GM21526 (cell line): ENCODE data around the gene TSC22D3.
A peak's percentile ranks its signal among the peaks of the same experiment; 100 is the strongest.
"Not testable (repeated sequence)": the region's sequence is repeated elsewhere in the genome, so short reads cannot be mapped to it uniquely, and the experiment has no call there.

Source experiments
- ATAC-seq: cut with Tn5 transposase; IDR thresholded peaks from one replicate; pipeline ENCODE4 v1.9.1; 2021; ENCODE audit warnings: moderate library complexity; ENCODE audit not compliant: unreplicated experiment, low FRiP score

The TSC22D3 gene

DNA sequence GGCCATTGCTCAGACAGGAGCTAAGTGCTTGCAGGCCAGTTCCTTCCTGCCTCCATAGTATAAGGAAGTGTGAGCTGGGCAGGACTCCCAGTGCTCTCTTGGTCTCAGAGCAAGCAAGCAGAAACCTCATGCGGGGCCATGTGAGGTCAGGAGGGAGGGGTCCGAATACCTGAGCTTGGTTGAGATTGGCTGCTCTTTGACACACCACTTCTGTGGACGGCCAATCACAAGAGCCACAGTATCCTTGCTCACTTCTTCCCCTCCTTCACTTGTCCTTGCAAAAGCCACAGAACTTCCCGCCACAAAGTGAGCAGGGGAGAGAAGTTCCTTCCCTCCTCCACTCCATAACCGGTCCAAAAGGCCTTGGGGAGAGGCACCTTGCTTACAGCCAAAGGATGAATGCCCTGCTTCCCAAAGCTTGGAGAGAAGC lies 90.6 kb downstream of the TSC22D3 start:
- ATAC-seq = peak; percentile 91

DNA sequence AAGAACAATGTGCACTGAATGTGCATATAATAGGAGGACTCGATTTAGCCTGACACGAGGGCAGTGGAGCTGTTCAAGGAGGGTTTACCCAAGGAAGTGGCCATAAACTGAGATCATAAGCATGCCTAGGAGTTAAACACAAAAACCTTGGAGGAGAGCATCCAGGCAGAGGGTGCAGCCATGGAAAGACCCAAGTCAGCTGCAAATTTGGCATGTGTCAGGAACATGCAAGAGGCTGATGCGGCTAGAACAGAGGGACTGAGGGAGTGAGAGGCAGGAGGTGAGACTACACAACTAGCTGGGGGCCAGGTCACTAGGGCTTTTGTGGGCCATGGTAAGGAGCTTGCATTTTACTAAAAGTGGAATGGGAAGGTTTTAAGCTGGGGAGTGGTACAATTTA lies 91.7 kb downstream of the TSC22D3 start:
- ATAC-seq = no peak

DNA sequence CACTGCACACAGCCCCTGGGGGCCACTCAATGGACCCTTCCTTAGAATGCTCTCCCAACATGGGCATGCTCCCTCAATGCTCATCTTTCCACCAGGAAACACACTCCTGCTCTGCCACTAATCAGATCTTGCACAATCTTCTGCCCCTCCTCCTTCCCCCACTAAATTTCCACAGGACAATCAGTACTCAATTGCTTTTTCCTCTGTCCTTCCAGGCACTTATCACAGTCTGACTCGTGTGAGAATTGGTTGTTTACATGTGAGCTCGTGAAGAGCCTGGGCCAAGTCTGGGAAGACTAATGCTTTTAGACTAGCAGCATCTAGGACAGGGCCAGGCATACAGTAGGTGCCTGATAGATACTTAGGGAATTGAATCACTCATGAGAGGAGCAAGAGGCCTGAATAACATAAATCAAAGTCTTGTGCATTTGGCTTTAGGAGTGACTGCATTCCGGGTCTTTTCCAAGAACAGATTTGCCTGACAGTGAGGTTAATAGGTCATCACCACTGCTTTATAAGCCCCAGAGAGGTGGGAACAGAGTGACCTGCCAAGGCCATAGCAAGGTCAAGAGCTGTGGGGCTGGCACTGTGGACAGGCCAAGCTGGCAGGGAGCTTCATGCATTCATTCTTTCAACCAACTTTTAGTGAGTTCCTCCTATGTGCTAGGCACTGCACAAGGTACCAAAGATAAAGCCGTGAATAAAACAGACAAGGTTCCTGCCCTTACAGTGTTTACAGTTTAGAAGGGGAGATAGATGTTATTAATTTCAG lies 92.3 kb downstream of the TSC22D3 start:
- ATAC-seq = no peak

DNA sequence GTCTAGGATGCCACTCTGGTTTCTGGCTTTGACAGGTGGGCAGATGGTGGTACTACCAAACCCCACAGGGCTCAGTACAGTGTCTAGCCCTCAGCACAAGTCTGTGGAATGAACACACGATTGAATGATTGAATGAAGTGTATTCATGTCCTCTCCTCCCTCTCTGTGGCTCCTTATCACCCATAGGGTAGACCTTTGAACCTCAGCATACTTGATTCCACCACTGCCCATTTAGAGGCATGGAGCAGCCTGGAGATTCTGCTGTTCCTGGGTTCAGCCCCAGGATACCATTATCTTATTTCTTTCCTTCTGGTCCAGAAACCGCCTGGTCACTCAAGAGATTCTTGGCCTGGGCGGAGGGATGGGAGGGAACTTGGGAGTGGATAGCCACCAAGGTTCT lies 93.3 kb downstream of the TSC22D3 start:
- no peak for ATAC-seq

DNA sequence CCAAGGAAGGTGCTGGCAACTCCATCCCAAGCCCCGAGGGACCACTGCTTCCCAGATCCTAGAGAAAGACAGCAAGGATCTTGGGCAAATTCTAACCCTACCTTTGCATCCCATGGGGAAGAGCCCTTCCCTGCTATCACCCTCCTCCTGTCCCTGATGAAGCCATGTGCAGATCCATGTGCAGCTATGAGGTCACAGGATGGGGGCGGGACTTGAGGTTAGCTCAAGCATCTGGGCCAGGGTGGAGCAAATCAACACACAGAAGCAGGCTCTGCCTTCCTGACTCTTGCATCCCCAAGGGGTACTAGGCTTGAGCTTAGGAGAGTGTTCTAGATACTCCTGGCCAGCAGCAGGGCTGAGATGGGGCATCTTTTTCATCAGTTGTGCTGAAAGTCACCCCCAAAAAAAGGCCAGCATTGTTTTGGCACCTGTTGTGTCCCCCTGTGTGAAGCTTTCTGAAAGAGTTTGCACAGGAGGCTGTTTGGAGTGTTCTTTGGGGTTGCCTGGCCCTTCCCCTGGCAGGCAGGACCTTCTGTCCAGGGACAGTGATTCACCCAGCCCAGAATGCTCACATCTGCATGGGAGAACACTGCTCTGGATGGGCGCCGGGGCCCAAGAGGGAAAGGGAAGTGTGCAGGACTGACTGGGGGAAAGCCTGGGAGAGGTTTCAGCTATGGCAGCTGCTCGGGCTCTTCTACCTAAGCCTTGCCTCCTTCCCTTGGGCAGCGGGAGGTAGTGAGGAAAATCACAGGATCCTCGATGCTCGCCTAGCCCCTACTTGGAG lies 96.4 kb downstream of the TSC22D3 start:
- ATAC-seq = peak; percentile 37

DNA sequence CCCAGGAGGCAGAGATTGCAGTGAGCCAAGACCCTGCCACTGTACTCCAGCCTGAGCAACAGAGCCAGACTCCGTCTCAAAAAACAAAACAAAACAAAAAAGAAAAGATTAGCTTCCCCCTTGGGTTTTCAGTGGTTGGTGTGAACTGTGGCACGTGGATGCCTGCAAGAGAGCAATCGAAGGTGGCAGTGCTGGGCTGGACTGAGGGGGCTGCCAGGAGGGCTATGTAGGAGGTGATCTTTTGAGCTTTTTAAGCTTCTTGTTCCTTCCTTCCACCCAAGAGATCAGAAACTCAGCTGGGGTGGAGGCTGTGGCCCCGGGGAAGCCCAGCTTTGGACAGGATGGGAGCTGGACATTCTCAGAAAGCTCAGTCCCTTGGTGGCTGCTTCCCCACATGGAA lies 97.7 kb downstream of the TSC22D3 start:
- ATAC-seq = no peak

DNA sequence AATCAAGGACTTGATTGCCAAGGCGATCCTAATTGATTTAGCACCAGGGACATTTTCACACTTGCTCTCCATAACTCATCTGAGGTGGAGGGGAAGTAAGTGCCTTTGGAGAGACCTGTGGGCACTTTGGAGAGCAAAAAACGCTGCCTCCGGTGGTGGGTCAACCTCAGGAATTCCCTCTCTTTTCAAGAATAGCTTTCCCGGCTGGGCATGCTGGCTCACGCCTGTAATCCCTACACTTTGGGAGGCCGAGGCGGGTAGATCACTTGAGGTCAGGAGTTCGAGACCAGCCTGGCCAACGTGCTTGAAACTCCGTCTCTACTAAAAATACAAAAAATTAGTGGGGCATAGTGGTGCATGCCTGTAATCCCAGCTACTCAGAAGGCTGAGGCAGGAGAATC lies 98.1 kb downstream of the TSC22D3 start:
- ATAC-seq = no peak

DNA sequence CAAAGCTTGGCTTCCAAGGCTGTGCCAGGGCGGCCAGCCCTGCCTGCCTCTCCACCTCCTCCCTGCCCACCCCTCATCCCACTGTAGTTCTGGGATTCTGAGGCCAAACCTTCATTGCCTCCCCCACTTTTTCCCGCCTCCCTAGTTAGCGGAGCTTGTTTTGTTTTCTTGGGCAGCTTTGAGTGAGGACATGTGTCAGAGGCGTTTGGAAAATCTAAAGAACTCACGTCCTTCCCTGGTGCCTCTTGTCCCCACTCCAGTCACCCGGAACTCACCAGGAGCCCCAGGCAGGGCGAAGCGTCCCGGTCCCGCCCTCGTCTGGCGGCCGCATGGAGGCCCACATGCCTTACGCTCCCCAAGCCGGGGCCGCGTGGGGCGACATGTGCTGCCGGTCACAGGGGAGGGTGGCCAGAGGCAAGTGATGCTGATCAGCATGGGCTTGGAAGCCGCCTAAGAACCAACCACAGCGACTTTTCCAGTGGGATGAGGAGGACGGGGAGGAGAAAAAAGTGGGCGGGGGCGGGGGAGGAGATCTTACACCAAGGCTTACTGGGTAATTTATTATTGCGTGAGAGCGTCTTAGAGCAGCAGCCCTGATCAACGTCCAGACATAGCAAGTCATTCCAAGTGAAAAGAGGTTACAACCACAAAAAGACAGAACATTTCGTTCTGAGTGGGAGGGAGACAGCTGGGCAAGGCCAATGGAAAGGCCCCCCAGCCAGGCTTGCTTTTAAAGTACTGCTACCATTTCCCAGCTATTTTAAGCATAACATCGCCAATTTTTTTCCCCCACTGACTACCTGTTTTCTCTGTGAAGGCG lies 98.8 kb downstream of the TSC22D3 start:
- ATAC-seq = peak; percentile 26

DNA sequence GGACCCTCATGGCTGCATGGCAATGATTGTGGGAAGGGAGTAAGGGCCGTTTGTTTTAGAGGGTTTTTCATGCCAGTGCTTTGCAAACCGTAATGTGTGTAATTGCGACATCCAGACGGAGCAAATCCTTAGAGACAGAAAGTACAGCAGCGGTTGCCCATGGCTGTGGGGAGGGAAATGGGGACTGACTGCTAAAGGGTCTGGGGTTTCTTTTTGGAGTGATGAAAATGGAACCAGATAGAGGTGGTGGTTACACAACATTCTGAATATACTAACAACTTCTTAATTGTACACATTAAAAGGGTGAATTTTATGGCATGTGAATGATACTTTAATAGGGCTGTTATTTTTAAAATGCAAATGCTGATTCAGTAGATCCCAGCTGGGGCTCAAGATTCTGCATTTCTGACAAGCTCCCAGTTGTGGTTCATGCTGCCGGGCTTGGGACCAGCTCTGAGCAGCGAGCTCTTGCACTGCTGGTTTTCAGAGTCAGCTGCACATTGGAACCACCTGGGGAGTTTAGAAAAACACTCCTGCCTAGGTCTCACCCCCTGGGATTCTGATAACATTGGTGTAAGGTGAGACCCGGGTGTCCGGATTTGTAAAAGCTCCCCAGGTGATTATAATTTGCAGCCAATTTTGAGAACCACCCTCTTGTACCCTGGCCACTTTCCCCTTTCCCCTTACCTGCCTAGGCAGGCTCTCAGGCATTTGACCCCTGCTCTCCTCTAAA lies 99.6 kb downstream of the TSC22D3 start:
- ATAC-seq = no peak

DNA sequence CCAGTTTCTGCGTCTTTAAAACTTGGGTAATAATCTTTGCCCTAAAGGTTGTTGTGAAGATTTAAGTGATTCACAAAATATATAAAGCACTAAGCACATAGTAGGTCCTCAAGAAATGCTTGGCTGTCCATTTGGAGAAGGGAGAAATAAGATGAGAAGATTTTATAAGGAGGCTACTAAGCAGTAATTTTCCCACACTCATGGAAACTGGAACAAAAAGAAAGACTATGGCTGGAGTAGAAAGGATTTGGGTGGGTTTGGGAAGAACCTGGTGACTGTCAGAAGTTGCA lies 100.3 kb downstream of the TSC22D3 start:
- ATAC-seq = no peak

DNA sequence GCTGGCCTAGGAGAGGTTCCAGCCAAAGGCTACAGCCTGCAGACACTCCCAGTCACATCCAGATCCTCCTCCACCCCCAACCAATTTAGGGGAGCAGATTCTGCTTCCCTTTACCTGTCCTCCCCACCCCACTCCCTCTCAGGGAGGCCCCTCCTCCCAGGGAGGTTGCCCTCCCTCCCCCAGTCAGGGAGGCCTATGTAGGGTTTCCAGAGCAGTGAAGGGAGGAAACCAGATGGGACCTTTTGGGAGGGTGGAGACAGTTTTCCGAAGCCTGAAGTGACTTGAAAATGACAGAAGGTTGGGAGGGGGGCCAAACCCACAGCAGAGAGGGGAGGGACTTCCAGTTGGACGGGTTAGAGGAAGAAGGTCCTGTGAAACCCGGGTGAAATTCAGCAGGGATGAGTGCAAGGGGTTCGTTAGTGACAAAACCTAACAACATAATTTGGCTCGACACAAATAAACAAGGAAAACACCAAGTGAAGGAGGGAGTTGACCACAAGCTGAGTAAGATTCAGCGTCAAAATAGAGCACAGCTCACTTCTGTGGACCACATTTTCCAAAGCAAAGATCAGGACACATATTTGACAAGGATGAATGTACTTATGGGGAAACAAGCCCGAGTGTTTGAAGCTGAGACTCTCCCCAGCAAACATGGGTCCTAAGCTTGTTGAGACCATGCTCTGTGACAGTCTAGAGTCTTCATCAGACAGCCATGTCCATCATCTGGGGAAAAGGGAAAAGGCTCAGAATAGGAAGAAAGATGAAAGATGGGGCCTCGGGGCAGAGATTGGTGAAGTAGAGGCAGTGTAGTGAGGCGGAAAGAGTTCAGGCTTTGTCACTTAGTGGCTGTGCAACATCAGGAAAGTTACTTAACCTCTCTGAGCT lies 100.9 kb downstream of the TSC22D3 start:
- peak; percentile 6 for ATAC-seq

DNA sequence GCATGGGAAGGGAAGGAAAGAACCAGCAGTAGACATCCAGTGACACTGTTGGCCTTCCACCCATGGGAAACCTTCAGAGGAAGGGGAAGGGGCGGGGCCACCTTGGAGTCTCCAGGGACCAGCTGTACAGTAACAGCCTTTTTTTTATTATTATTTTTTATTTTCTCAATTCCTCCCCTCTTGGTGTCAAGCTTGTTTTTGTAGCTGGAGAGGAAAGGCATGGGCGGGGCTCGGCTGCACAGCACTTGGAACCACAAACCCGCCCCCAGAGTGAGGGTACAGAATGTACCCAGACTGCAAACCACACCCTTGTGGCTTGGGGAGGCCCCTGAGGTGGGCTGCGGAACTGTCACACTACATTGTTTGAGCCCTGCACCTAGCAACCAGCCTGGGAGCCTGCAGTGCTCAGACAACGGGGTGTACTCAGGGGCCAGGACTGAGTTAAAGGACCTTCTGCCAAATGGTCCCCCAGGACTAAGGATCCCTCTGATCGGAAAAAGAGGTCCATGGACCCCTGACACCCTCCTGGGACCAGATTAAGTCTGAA lies 101.6 kb downstream of the TSC22D3 start:
- ATAC-seq = peak; percentile 90

DNA sequence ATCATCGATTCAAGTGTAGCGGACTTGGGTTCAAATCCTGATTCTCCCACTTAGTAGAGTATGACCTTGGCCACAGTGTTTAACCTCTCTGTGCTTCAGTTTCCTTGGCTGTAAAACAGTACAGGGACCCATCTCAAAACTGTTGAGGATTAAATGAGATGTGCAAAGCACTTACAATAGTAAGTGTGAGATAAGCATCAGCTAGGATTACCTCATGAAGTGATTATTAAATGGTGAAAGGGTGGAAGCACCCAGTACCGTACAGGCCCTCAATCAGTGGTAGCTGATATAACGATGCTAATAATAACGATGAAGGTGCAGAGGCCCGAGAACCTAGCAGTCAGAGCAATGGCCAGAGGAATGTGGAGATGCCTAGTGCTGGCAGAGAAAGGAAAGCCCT lies 102.2 kb downstream of the TSC22D3 start:
- peak; percentile 4 for ATAC-seq

DNA sequence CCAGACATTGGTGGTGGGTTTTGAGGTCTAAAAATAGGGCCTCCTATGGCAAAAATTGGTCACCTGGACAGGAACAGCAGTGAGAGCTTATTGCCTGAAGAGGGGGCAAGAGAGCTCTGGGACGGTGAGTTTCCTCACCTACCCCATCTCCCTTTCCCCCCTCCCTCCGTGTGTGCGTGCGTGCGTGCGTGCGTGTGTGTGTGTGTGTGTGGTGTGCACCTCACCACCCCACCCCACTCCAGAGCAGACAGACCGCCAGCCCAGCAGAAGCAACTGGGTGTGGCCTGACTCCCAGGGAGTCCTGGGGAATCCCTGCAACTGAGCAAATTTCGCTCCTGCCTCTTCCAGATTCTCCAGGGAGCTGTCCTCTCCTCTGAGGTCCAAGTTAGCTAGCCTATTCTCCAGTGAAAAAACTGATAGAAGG lies 102.6 kb downstream of the TSC22D3 start:
- no peak for ATAC-seq

DNA sequence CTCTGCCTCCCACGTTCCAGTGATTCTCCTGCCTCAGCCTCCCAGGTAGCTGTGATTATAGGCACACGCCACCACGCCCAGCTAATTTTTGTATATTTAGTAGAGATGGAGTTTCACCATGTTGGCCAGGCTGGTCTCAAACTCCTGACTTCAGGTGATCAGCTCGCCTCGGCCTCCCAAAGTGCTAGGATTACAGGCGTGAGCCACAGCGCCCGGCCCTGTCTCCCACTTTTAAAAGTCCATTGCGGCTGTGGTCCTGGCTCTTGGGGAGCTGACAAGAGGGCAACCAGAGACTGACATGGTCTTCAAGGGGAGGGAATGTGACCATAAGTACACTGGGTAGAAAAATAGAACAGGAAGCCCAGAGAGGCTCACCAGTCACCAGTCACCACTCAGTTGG lies 104.3 kb downstream of the TSC22D3 start:
- ATAC-seq = not testable (repeated sequence)

DNA sequence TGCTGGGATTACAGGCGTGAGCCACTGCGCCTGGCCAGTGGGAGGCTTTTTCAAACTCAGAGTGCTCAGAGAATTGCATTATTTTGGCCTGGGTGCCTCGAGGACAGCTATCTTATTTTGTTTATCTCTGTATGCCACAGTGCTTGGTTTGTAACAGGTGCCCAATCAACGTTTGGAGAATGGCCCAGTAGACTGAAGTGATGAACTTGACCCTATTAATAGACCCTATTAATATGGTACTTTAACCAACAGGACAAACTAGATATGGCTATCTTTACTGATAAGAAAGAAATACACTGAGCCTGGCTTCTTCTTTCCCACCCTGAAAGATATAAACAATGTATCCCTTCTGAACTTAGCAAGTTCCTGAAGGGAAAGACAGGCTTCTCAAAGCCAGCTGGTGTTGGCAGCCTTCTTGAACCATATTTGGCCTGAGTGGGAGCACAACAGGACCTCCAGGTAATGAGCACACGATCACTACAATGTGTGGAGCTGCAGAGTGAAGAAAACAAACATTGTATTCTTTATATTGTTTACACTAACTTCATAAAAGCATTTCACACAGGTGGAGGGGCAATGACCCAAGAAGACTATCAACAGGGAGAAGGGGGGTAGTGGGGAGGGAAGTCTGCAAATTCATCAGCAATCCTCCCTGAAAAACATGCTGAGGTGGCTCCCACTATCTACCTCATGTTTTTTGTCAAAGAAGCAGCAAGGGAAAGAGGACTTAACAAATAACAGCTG lies 105.5 kb downstream of the TSC22D3 start:
- no peak for ATAC-seq

DNA sequence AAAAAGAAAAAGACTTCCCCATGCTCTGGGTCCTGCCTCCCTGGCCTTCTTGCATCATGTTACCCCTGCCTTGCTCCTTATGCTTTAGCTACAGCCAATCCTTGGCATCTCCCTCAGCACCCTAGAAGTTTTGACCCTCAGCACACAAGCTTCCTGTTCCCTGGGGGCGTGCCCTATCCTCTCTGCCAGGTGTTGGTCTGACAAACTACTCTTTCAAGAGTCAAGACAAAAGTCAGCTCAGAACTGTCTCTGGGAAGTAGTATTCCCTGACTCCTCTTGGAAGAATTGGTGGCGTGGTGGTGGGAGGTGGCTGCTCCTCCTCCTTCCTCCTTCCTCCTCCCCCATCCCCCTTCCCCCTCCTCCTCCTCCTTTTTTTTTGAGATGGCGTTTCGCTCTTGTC lies 106.3 kb downstream of the TSC22D3 start:
- ATAC-seq = no peak

DNA sequence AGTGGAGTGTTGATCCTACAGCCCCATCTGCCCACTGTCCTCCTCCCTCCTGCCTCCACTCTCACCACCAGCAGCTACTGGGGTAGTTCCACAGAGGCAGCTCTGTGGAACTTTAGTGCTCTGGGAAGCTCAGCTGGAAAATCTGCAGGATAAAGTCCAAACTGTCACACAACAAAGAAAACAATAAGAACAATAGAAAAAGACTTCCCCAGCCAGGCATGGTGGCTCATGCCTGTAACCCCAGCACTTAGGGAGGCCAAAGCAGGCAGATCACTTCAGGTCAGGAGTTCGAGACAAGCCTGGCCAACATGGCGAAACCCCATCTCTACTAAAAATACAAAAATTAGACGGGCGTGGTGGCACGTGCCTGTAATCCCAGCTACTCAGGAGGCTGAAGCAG lies 106.9 kb downstream of the TSC22D3 start:
- not testable (repeated sequence) for ATAC-seq

DNA sequence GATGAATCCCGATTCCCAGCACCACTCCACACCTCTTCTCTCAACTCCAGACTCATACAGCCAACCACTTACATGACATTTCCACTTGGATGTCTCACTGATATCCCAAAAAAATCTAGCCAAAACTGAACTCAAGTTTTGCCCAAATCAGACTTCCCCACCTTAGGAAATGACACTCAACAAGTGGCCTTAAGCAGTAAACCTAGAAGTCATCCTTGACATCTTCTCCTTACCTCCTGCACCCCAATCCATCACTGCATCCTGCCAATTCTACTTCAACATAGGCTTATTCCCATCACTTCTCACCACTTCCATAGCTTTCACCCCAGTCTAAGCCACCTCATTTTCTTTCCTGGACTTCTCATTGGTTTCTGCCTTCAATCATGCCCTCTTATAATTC lies 108.2 kb downstream of the TSC22D3 start:
- ATAC-seq = no peak
